NB4 (cell line): Measurements from ENCODE around the gene NTN4.

Experiments
- DNase-seq: peaks from one replicate; pipeline ENCODE4 v3.0.0; 2010; ENCODE audit warnings: low read depth
- H3K4me3 ChIP-seq: one replicate; pipeline ENCODE4 v1.5.1; 2011; ENCODE audit warnings: mild to moderate bottlenecking, low read depth, low read length, moderate library complexity
- CTCF ChIP-seq: IDR thresholded peaks from one replicate; pipeline ENCODE4 v1.5.1; 2012; ENCODE audit warnings: low read depth, low read length
- MYC ChIP-seq: IDR thresholded peaks from 2 replicates; pipeline ENCODE4 v1.6.1; 2011; ENCODE audit warnings: low read depth, low read length
- POLR2A ChIP-seq: IDR thresholded peaks from 2 replicates; pipeline ENCODE4 v1.6.1; 2011; ENCODE audit warnings: mild to moderate bottlenecking; ENCODE audit not compliant: insufficient read length; ENCODE audit errors: extremely low read depth
- TF ChIP-seq, protein P1 (sequence below): IDR thresholded peaks from 2 replicates; pipeline ENCODE4 v1.6.1; 2011; ENCODE audit warnings: low read depth, low read length

NTN4 gene

GRCh38 chr12:95790033-95790916, at the start of gene NTN4:
Gene NTN4, minus strand, starts transcription at chr12:95790764. Its CDS starts 455 bp downstream, at chr12:95790309.
- DNase-seq: peak; percentile 49
- H3K4me3 ChIP-seq: no peak within 1 kb of the TSS
- TF ChIP-seq, protein P1, sequence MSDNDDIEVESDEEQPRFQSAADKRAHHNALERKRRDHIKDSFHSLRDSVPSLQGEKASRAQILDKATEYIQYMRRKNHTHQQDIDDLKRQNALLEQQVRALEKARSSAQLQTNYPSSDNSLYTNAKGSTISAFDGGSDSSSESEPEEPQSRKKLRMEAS: no peak
- TF ChIP-seq CTCF (no peak), MYC (no peak), POLR2A (no peak)

- TF ChIP-seq POLR2A: no peak
- TF ChIP-seq CTCF: no peak
- TF ChIP-seq MYC: no peak
- TF ChIP-seq, protein P1: no peak
- no peak for DNase-seq
- H3K4me3 ChIP-seq: no peak overlapping the region
Measured at GRCh38 chr12:95838125-95838524, 47.6 kb upstream of the NTN4 start.

DNA sequence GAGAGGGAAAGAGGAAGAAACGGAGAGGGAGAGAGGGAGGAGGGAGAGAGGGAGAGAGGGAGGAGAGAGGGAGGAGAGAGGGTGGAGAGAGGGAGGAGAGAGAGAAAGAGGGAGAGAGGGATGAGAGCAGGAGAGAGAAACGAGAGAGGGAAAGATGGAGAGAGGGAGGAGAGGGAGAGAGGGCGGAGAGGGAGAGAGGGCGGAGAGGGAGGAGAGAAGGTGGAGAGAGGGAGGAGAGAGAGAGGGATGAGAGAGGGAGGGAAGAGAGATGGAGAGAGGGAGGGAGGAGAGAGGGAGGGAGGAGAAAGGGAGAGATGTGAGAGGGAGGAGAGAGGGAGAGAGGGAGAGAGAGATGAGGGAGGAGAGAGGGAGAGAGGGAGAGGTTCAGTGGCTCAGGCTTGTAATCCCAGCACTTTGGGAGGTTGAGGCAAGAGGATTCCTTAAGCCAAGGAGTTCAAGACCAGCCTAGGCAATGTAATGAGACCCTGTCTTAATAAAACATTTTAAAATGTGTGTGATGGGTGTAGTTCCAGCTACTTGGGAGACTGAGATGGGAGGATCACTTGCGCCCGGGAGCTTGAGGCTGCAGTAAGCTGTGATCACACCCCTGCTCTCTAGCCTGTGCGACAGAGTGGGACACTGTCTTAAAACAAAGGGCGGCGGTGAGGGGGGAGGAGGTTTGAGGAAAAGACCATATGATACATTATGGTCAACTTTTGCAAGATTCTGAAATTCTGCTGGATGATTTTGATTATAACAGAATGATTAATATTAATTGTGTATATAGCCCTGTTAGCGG, 46.9 kb upstream of the NTN4 start:
- H3K4me3 ChIP-seq: no peak overlapping the region
- no peak for DNase-seq
- no peak for TF ChIP-seq POLR2A
- TF ChIP-seq MYC: no peak
- no peak for TF ChIP-seq CTCF
- TF ChIP-seq, protein P1: no peak

DNA sequence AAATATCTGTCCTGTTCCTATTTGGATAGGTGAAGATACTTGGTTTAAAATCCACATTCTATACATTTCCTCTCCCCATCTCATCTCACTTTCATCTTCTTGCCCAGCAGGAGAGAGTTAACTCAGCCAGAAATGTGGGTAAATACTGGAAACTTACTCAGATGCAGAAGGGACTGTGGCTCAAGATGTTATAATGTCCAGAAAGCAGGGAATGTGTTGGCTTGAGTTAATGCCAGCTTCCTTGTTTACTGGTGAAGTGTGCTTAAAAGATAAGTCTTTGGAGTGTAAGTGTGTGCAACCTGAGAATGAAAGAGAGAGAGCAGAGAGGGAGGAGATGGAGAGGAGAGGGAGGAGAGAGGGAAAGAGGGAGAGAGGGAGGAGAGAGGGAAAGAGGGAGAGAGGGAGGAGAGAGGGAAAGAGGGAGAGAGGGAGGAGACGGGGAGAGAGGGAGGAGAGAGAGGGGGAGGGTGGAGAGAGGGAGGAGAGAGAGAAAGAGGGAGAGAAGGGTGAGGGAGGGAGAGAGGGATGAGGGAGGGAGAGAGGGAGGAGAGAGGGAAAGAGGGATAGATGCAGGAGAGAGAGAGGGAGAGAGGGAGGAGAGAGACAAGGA, 46.2 kb upstream of the NTN4 start:
- H3K4me3 ChIP-seq: no peak overlapping the region
- TF ChIP-seq, protein P1: no peak
- TF ChIP-seq MYC: no peak
- TF ChIP-seq CTCF: no peak
- TF ChIP-seq POLR2A: no peak
- no peak for DNase-seq

GRCh38 chr12:95836185-95836609, 45.6 kb upstream of the NTN4 start:
- H3K4me3 ChIP-seq: no peak overlapping the region
- no peak for DNase-seq
- TF ChIP-seq, protein P1: no peak
- TF ChIP-seq POLR2A (no peak), CTCF (no peak), MYC (no peak)
